Cardiac muscle cell (in vitro differentiated cells and primary cell): ENCODE results near the gene ERBB2. TPM values are rescaled to one million over a fixed set of nuclear protein-coding genes. Genes with fewer than 3 reads are reported as not detected.
A peak's percentile ranks its signal among the peaks of the same experiment; 100 is the strongest.

ENCODE experiments used
- DNase-seq, 2 donors: peaks; one replicate each; pipeline versions ENCODE4 v3.0.0 to v3.0.0-alpha.2; 2010 to 2017; ENCODE audit warnings: low read depth in 1 of 2, low spot score in 1 of 2
- H3K27ac ChIP-seq: fragments of 200-600 bp; sonication (generic); 2 replicates; pipeline ENCODE4 v1.5.1; 2016
- H3K27me3 ChIP-seq: fragments of 200-600 bp; sonication (generic); 2 replicates; pipeline ENCODE4 v1.6.0; 2016; ENCODE audit warnings: control low read depth
- H3K36me3 ChIP-seq: fragments of 200-600 bp; sonication (generic); 2 replicates; pipeline ENCODE4 v1.5.1; 2016; ENCODE audit warnings: control low read depth
- H3K4me1 ChIP-seq: fragments of 200-600 bp; sonication (generic); 2 replicates; pipeline ENCODE4 v1.8.1; 2017; ENCODE audit warnings: low read depth, mild to moderate bottlenecking, mixed run types
- H3K4me3 ChIP-seq: fragments of 200-600 bp; sonication (generic); 2 replicates; pipeline ENCODE4 v1.5.1; 2016; ENCODE audit warnings: mild to moderate bottlenecking
- H3K9me3 ChIP-seq: fragments of 200-600 bp; sonication (generic); 2 replicates; pipeline ENCODE4 v1.5.1; 2017; ENCODE audit warnings: low read depth, mild to moderate bottlenecking, control low read depth
- CTCF ChIP-seq: IDR thresholded peaks from 2 replicates; pipeline ENCODE4 v1.5.1; 2012; ENCODE audit warnings: low read depth, mild to moderate bottlenecking, low read length
- polyA plus RNA-seq: library from polyadenylated mRNA; unstranded; fragments of >200 nt; fragmentation: Nextera tagmentation; extraction: Ambion mirVana; gene quantifications from 2 replicates; pipeline ENCODE4 v1.2.1, GENCODE V29; 2016
- total RNA-seq: library from RNA; depleted of rRNA; stranded (reverse); fragments of >200 nt; gene quantifications from 2 replicates; pipeline ENCODE4 v1.2.3, GENCODE V29; 2016

The ERBB2 gene
- total and polyA plus RNA-seq, 2 experiments from 2014 or later = 194 to 310 TPM

- H3K9me3 ChIP-seq = no peaks in the 10 kb centered on the region
- H3K27ac ChIP-seq = no peak overlapping the region
- peaks cover 41% of the 10 kb centered on the region for H3K27me3 ChIP-seq
- no peak overlapping the region for H3K4me3 ChIP-seq
- H3K4me1 ChIP-seq = peaks cover 19% of the 10 kb centered on the region
- no peaks in the 10 kb centered on the region for H3K36me3 ChIP-seq
- DNase-seq = no peak
- TF ChIP-seq CTCF = no peak
Observed at GRCh38 chr17:39739885-39740356, 40.1 kb downstream of the ERBB2 start.

GRCh38 chr17:39740357-39741111 lies 40.7 kb downstream of the ERBB2 start:
- H3K36me3 ChIP-seq = no peaks in the 10 kb centered on the region
- no peak overlapping the region for H3K4me3 ChIP-seq
- H3K27ac ChIP-seq = no peak overlapping the region
- H3K27me3 ChIP-seq = peaks cover 41% of the 10 kb centered on the region
- H3K4me1 ChIP-seq = peaks cover 19% of the 10 kb centered on the region
- no peaks in the 10 kb centered on the region for H3K9me3 ChIP-seq
- peak in 1 of 2 donors; percentile 63 for DNase-seq
- no peak for TF ChIP-seq CTCF

DNA sequence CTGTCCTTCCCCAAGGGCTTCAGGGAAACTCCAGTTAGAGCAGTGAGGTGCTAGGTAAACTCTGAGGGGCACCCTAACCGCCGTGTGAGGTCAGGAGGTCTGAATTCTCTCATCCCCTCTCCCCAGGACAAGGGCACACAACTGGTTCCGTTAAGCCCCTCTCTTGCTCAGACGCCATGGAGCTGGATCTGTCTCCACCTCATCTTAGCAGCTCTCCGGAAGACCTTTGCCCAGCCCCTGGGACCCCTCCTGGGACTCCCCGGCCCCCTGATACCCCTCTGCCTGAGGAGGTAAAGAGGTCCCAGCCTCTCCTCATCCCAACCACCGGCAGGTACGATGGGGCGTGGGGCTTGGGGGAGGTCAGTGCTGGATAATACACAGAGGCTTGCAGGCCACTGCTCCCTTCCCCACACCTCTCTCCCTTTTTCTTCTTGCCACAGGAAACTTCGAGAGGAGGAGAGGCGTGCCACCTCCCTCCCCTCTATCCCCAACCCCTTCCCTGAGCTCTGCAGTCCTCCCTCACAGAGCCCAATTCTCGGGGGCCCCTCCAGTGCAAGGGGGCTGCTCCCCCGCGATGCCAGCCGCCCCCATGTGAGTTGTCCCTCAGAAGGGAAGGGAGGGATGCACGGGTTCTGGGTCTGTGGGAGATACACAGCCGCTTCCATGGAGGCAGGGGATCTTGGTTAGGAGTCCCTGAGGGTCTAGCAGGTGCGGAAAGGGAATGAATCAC lies 42.4 kb downstream of the ERBB2 start:
- no peak overlapping the region for H3K4me3 ChIP-seq
- peaks cover 19% of the 10 kb centered on the region for H3K4me1 ChIP-seq
- H3K27me3 ChIP-seq = peaks cover 36% of the 10 kb centered on the region
- H3K9me3 ChIP-seq = no peaks in the 10 kb centered on the region
- no peak for TF ChIP-seq CTCF
- DNase-seq = no peak
- H3K36me3 ChIP-seq = no peaks in the 10 kb centered on the region
- no peak overlapping the region for H3K27ac ChIP-seq

DNA sequence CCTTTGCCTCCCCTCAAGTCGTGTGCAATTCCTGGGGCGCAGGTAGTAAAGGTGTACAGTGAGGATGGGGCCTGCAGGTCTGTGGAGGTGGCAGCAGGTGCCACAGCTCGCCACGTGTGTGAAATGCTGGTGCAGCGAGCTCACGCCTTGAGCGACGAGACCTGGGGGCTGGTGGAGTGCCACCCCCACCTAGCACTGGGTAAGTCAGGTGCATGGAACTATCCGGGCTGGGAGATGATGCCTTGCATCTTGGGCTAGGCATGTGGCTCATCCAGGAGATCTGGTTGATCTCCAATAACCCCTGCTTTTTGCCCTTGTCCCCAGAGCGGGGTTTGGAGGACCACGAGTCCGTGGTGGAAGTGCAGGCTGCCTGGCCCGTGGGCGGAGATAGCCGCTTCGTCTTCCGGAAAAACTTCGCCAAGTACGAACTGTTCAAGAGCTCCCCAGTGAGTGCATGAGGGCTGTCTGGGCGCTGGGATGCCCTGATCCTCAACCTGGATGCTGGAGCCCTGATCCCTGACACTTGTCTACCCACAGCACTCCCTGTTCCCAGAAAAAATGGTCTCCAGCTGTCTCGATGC lies 43.1 kb downstream of the ERBB2 start:
- Histone ChIP-seq H3K36me3 (no peaks in the 10 kb centered on the region), H3K4me3 (no peak overlapping the region), H3K27me3 (peaks cover 29% of the 10 kb centered on the region), H3K9me3 (no peaks in the 10 kb centered on the region), H3K27ac (no peak overlapping the region), H3K4me1 (peaks cover 19% of the 10 kb centered on the region)
- no peak for DNase-seq
- no peak for TF ChIP-seq CTCF

- H3K27ac ChIP-seq = no peak overlapping the region
- H3K4me1 ChIP-seq = peaks cover 12% of the 10 kb centered on the region
- DNase-seq = no peak
- H3K9me3 ChIP-seq = no peaks in the 10 kb centered on the region
- H3K36me3 ChIP-seq = no peaks in the 10 kb centered on the region
- no peak overlapping the region for H3K4me3 ChIP-seq
- peaks cover 16% of the 10 kb centered on the region for H3K27me3 ChIP-seq
- TF ChIP-seq CTCF = no peak
Observed at GRCh38 chr17:39744075-39744835, 44.4 kb downstream of the ERBB2 start.
